Activated CD4-positive, alpha-beta T cell treated with anti-CD3 and anti-CD28 coated beads, Interleukin-2, Interleukin-4, amounts not matched to agents 100 ng/mL and 50 ng/mL, durations not matched to agents 16 hours and 8 hours (primary cell): Measurements from ENCODE around the gene HIVEP1.

ENCODE experiments used
- DNase-seq: peaks from one replicate; pipeline ENCODE4 v3.0.0-alpha.2; 2020; ENCODE audit warnings: low spot score

The HIVEP1 gene

DNA sequence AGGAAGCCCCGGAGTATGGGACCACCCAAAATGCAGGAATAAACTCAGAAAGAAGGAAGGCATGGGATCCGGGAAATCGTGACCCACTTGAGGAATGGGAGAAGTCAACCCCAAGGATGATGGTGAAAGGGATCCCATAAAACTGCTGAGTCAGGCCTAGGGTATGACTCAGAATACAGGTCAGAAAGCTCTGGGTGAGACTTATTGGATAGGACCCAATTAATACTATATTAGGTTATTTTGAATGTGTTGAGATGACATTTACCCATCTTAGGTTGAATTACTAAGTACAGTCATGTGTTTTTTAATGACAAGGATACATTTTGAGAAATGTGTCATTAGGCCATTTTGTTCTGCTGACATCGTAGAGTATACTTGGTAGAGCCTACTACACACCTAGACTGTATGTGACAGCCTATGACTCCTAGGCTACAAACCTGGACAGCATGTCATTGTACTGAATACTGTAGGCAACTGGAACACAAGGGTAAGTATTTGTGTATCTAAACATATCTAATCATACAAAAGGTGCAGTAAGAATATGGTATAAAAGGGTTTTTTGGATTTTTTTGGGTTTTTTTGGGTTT is 17.1 kb upstream of the HIVEP1 start:
- no peak for DNase-seq

DNA sequence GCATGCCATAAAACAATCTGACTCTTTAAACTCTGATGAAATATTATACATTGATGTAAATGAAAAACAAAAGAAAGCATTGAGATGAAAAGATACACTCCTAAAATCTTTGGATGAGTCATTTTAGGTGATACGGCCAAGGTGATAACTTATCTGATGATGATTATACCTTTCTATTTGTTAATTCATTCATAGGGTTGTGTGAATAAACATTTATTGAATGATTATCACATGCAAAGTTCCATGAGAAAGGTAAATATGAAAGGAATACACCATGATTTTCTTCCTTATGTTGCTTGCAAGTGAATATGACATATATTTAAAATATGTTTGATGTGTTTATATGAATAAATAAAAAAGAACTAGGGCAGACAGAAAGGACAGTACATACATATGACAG is 15.4 kb upstream of the HIVEP1 start:
- DNase-seq: no peak

DNA sequence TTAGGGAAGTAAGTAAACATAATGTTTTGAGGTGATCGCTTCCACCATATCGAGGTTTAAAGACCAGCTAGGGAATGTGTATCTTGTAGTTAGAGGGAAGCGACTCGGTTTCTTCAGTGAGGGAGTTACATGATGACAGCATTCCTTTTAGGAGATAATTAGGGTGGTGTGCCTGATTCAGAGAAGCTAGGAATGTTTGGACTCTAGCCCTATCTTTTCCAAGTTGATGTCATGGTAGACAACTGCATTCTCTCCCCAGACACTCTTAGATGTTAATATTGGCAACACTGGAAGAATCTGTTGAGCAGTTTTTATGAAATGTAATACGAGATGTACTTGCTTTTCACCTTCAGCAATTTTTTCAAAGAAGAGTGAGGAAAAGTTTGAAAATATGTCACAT is 12.9 kb upstream of the HIVEP1 start:
- DNase-seq: no peak

DNA sequence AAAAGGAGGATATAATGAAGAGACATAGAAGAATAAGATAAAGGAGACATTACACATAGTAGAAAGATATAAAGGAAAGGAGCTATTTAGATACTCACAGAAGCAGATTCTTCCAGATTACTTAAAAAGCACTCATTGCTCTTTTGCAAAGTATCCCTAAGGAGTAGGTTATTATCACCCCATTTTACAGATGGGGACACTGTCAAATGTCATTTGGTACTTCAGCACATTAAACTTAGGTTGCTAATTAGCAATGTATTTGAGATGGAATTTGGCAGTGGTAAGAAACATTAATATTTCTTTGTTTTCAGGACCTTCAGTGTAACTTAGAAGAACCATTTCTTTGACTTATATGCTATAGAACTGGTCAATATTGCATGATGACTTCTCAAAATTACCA is 11.9 kb upstream of the HIVEP1 start:
- no peak for DNase-seq

DNA sequence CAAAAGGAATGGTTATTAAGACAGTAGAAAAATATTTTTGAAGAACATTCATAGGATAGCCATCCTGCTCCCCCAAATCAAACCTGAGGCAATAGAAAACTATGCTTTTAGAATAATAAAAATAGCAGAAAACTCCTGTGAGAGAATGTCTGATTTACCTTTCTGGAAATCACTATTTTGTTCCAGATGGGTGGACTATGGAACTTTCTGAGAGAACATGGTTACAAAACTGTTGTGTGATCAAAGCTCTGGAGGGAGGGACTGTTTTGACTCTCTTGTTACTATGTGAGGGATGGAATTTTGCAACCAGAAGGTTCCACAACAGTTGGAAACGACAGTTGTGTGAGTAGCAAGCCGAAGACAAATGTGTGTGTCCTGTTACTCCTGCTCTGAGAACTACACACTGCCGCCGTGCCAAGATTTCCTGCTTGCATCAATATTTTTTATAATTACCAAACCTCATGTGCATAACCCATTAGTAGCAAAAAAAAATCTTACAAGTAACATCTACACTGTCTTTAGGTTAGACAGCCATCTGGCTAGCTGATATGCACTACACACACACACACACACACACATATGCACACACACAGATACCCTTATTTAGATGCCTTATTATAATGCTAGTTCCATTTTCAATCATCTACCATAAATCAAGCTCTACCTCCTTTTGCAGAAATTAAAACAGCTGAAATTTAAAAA is 11.0 kb upstream of the HIVEP1 start:
- no peak for DNase-seq

DNA sequence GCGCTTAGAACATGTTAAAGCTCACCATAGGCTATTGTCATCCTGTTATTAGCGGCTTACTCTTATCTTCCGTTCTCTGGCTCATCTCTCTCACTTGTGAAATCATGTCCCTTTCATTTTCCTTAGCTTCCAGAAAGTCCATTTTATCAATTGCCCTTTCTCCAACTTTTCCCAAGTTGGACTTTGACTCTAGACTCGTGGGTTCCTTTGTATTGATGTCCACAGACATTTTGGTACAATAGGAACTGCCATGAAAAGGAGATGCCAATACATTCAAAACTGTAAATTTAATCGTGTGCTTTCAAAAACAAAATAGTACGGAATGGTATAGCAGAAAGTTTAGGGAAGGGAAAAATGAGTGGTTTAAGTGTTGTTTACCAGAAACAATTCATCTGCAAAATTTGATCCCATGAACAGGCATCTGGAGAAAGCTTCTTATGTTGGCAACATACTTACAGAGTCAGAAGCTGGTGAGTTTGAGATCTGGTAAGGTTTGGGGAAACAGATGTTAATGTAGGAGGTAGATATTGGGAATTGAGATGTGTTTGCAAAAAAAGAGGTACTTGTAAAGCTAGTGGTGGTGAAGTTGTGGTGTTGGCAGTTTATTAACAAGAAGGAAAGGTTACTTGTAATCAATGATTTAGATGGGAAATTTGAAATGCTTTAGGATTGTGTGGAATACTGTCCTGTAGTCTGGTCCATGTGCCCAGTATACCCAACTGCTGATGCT is 10.2 kb upstream of the HIVEP1 start:
- no peak for DNase-seq

DNA sequence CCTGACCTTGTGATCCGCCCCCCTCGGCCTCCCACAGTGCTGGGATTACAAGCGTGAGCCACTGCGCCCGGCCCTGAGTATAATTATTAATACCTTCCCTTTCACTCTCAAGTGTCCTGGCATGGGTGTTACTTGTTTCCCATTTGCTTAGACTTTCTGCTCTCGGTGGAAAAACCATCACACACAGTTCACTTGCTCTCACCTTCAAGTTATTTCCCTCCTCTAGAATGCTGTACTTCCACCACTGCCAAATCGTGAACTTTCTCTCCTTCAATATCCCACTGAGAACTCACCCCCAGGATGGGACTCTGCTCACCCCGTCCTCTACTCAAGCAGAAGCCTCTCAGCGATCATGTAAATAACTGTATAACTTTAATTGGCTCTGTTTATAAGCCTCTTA is 4.6 kb upstream of the HIVEP1 start:
- no peak for DNase-seq

DNA sequence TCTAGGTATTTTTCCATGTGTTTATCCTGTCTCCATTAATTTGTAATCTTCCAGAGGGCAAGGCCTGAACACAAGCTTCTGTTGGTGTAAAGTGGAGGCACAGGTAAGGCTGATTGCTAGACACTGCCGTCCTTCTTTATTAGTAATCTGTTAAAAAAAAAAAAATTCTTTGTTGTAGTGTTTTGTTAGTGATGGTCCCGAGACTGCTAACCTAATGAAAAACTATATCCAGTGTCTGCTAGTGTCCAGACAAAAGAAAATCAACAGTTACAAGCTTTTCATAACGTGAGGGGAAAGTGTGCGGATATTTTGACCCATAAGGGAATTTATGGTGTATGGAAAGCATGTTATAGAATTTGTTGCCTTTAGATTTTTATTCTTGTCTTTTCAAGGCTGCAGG is 4.2 kb upstream of the HIVEP1 start:
- DNase-seq: no peak

DNA sequence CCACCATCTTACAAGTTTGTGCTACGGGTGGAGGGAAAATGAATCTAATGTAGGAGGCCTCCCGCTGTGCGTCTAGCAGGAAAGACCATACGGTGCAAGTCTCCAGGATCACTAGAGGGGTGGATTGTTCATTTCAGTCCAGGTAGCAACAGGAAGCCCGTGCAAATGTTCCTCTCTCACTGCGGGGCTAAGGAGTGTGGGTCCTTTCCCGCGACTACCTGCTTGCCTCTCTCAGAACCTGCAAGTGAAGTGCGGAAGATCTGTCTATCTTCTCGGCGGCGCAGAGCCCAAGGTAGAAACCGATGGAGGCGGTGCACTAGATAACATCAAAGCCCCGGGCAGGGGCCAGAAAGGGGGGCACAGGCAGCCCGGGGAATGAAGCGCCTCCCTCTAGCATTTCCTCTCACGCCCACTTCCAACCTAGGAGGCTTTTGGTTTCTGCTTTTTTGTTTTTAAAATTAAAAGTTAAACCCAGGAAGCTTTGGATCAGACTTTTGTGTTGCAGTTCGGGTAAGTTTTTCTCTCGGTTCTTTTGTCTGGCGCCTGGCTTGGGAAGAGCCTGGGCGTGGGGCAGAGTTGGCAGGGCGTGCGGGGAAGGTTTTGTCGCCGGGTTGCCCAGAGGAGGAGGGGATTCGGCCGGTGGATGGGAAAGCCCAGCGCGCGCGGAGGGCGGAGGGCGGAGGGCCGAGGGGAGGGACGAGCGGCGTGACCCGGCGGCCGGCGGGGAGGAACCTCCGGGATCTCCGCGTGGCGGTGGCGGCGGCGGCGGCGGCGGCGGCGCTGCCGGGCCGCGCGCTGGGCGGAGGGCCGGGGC is 3.5 kb upstream of the HIVEP1 start:
- DNase-seq: peak; percentile 79

DNA sequence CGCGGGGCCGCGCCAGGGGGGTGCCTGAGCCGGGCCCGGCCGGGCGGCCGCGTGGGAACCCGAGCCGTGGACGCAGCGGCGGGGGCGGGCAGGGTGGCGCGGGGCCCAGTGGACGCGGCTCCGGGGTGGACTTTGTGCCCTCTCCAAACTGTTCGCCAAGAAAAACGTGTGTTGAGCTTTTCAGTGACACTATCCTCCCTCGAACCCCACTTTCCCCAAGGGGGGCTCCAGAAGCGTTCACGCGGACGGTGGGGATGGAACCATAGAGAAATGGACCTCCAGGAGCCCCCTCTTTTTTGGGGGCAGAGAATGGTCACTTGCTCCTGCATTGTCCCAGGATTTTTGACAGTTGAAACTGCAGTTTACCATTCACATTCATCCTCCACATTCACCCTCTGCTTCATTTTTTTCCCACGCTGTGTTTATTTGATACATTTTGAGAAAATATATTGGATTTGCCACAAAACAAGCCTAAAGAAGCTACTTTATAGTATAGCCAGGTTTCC is 2.9 kb upstream of the HIVEP1 start:
- DNase-seq: peak; percentile 7

DNA sequence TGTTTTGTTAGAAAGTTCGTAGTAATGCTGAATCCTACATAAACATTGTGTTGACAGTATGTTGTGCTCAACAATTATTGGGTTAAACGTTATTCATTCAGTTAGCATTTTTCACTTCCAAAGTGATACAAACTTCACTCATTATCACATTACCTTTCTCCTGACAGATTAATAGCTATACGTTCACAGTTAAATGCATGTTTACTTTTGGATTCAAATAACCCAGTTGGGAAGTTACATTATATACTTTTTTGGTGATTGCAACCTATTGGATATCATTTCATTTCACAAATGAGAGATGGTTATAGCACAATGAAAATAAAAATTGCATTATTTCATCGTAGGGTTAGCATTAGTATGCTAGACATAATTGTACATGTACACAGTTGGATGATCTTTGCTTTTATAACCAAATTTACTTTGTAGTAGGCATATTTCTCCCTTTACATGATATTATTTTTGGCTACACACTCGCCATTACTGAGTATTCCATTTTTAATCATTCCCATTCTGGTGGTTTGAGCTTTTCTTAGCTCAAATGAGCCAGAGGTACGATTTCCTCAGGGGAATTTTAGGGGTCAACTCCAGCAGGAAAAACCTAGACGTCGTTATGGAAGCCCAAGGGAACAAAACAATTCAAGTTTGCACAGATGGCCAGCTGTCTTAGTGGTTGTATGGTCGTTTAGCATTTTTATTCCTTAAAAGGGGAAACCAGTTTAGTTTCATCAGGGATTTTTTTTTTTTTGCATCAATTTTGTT is 2.1 kb upstream of the HIVEP1 start:
- DNase-seq: no peak

DNA sequence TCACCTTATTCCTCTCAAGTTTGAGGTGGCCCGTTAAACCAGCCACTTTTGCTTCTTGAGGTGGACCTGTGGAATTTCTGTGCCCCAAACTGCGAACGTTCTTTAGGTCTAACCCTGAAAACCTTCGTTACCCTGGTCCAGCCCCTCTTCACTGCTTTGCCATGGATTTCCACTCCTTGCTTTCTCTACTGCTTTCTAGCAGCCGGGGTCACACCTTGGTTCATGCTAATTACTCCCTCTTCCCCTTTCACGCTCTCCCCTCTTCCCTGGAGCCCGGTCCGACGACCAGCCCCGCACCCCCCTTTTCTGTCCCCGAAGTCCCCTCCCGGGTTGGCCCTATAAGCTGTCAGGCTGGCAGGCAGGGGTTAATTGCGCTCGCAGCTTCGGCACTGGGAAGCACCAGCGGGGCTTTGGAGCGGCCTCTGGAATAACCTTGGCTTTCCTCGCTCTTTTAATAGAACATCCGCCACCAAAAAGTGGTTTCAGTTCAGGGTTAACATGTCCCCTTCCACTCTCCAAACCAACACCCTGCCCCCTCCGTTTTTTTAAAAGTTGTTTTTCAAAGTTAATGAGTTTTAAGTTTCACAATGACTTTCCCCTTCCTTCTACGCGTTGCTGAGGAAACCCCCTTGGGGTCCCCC is 1.4 kb upstream of the HIVEP1 start:
- no peak for DNase-seq

DNA sequence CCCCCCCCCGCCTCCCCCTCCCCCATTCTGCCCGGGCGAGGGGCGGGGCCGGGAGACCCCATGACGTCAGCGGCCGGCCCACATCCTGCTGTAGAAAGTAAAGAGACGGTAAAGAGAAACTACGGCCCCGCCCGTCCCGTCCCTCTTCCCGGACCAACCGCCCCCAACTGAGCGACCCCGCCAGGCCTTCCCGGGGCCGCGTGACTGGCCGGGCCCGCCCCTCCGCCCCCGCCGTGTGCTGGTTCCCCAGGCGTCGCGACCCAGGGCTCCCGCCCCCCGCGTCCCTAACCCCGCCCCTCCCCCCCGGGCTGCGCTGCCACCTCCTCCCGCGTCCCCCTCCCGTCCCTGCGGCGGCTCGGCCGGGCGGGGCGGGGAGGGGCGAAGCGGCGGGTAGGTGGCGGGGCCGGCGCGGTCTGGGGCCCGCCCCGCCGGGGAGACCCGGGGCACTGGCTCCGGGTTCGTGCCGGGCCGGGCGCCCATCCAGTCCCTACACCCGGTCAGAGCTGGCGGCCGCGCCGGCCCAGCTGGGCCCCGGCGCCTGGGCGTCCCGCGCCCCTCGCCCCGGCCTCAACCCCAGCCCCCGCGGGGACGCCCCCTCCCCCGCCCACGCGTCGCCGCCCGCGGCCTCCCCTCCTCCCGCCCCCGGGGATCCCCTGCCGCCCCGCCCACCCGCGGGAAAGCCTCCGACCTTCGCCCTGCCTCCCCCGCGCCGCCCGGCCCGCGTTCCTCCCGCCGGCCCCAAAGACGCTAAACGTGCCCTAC is 655 bp upstream of the HIVEP1 start:
- DNase-seq: peak; percentile 96

DNA sequence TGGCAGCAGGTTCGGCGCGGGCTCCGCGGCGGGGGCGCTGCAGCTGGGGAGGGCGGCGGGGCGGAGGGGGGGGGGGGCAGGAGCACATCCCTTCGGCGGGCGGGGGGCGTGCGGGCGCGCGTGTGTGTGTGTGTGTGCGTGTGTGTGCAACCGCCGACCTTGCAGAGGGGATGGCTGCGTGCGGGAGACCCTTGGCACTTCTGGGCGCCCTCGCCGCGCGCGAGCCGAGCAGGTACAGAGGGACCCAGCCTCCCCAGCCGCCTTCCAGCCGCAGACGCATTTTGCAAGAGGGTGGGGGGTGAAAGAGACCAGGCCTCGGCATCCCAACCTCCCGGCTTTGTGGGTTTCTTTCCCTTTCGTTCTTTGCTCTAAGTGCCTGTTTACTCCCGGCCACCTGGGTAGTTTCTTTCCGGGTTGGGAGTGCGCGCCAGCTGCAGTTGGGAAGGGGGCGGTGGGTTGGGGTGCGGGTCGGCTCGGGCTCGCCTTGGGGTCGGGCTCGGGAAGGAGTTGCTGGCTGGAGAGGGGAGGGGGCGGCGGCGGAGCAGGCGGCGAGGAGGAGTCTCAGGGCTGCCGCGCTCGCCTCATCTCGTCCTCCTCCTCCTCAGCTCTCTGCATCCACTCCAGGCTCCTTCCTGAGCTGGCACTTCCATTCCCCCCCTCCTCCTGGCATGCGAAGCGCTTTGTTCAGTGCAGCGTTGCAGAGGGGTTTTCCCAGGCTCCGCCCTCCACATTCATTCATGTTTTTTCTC is 620 bp downstream of the HIVEP1 start:
- DNase-seq: peak; percentile 81

DNA sequence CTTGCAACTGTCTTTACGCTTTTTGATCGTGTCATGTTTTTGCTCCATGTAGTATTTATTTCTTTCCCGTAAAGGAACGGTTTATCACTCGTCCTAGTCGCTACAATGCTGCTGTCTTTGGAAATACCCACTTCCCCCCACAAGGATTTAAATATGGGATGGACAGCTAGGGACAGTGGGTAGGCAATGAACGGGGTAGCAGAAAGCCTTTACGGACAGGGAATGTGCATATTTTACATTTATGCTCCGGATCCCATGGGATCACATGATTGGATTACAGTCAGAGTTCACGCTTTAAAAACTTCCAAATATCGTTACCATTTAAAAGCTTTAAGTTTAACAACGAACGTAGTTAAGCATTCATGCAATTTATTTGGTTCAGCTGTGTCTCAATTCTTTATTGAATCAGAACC is 1.2 kb downstream of the HIVEP1 start:
- no peak for DNase-seq

DNA sequence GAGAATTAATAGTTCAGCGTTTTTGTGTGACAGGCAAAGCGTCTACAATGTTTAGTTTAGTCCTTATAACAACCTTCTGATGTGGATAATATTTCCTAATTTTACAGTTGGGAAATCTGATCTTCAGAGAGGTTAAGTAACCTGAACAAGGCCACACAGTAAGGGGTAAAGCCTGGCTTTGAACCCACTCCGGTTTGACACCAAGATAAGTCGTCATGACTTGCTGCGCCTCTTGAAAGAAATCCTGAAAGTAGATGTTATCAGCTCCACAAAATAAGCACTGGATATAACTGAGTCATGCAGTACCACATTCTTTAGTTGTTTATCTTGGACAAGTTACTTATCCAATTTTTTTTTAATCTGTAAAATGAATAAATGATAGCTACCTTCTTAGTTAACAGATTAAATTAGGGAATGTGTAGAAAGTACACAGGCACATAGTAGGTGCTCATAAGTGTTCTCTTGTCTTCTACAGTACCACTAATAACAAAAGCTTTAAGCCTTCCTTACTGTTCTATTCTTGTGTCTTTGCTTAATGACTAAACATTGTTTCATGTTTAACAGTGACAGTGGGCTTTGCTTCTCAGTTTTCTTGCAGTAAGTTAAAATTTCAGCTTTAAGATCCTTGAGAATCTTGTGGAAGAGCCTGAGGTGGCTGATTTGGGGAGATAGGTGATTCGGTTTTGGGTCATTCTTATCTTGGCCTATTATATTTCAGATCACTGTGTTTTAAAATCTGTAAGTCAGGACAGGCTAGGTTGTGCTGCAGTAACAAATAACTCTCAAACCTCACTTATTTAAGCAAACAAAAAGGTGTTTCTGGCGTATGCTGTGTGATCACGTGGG is 2.1 kb downstream of the HIVEP1 start:
- DNase-seq: peak; percentile 11

DNA sequence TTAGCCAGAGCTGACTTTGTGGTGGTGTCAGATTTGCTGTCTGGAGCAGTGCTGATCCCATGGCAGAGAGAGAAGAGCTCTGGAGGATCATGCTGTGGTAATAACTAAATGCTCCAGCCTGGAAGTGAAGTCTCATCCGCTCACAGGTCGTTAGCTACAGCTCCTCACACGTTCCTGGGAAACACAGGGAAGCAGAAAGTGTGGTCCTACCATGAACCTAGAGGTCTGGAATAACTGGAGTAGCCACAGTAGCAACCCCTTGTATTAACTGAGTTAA is 2.7 kb downstream of the HIVEP1 start:
- no peak for DNase-seq

DNA sequence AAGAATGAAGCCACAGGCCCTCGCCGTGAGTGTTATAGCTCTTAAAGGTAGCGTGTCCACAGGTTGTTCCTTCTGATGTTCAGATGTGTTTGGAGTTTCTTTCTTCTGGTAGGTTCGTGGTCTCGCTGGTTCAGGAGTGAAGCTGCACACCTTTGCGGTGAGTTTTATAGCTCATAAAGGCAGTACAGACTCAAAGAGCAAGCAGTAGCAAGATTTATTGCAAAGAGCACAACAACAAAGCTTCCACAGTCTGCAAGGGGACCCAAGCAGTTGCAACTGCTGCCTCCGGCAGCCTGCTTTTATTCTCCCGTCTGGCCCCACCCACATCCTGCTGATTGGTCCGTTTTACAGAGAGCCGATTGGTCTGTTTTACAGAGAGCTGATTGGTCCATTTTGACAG is 5.2 kb downstream of the HIVEP1 start:
- no peak for DNase-seq

DNA sequence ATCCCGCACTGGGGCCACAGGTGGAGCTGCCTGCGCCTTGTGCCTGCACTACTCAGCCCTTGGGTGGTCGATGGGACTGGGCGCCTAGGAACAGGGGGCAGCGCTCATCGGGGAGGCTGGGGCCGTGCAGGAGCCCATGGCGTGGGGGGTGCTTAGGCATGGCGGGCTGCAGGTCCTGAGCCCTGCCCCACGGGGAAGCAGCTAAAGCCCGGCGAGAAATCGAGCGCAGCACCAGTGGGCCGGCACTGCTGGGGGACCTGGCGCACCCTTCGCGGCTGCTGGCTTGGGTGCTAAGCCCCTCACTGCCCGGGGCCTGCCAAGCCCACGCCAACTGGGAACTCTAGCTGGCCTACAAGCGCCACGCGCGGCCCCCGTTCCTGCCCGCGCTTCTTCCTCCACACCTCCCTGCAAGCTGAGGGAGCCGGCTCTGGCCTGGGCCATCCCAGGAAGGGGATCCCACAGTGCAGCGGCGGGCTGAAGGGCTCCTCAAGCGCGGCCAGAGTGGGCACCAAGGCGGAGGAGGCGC is 5.8 kb downstream of the HIVEP1 start:
- DNase-seq: no peak
